Suprapubic skin (tissue), 4 donors: ENCODE measurements around the gene MED17. TPM values are rescaled to one million over a fixed set of nuclear protein-coding genes. Genes with fewer than 3 reads are reported as not detected.

Experiments used
- total RNA-seq, 4 donors: library from RNA; depleted of rRNA; stranded (reverse); fragments of >200 nt; gene quantifications; one replicate each; pipeline ENCODE4 v1.1.0, GENCODE V29; 2016

MED17 gene
- total RNA-seq, 4 donors from 2014 or later = 20.3 to 32.2 (median 29.2) TPM

Other genes with a start within 250 kb of the MED17 start
- 10 to 100 TPM; 12.1 to 53.1 (median 26.9) TPM for gene SMCO4, start 240.9 kb upstream of the MED17 start, total RNA-seq
- 10 to 100 TPM in 3 of 4 donors, 1 to 10 TPM in 1; 8.6 to 22.8 (median 11.3) TPM for gene CEP295, start 122.6 kb upstream of the MED17 start, total RNA-seq
- gene TAF1D, start 42.8 kb upstream of the MED17 start, total RNA-seq = 100 to 1,000 TPM in 1 of 4 donors, 10 to 100 TPM in 3; 53.5 to 142 (median 81.1) TPM
- 10 to 100 TPM; 19.4 to 62.1 (median 26.5) TPM for gene C11orf54, start 42.6 kb upstream of the MED17 start, total RNA-seq
- under 1 TPM in 2 of 4 donors, not detected in 2; 0.16 to 0.68 TPM for gene VSTM5, start 66.3 kb downstream of the MED17 start, total RNA-seq
- 10 to 100 TPM in 1 of 4 donors, 1 to 10 TPM in 2, under 1 TPM in 1; 0.32 to 15.2 (median 2.2) TPM for gene HEPHL1, start 237.1 kb downstream of the MED17 start, total RNA-seq